Measurements from ENCODE around the gene NF2. TPM values are rescaled to one million over a fixed set of nuclear protein-coding genes. Genes with fewer than 3 reads are reported as not detected.
A peak's percentile ranks its signal among the peaks of the same experiment; 100 is the strongest.
"Not testable (repeated sequence)": the region's sequence is repeated elsewhere in the genome, so short reads cannot be mapped to it uniquely, and the experiment has no call there.

The NF2 gene
- total RNA-seq: 29.2 TPM

GRCh38 chr22:29603358-29604075 lies at the start of gene NF2:
Gene NF2, plus strand, starts transcription at chr22:29603633. Its CDS starts 366 bp downstream, at chr22:29603999.
- Histone ChIP-seq H3K9ac (ENCODE audit: low read depth in 1 of 3, low read length in 3 of 3) (peak within 1 kb of the TSS; percentile 94 to 97 (median 97)), H3K4me1 (ENCODE audit: control insufficient read depth in 3 of 3, insufficient read depth in 3 of 3, low read length in 3 of 3) (peaks cover 9 to 15% (median 13%) of the 10 kb centered on the region in 3 donors), H3K4me3 (ENCODE audit: low read length in 3 of 3) (peak within 1 kb of the TSS; percentile 89 to 94 (median 92)), H3K27me3 (ENCODE audit: control insufficient read depth in 3 of 3, insufficient read depth in 3 of 3, low read length in 3 of 3) (no peaks in the 10 kb centered on the region), H3K36me3 (ENCODE audit: control insufficient read depth in 3 of 3, insufficient read depth in 3 of 3, low read length in 3 of 3) (no peaks in the 10 kb centered on the region), H3K27ac (ENCODE audit: low read depth, low read length) (peak within 1 kb of the TSS; percentile 96), H3K9me3 (ENCODE audit: control insufficient read depth in 3 of 3, low read length in 3 of 3) (no peaks in the 10 kb centered on the region)

DNA sequence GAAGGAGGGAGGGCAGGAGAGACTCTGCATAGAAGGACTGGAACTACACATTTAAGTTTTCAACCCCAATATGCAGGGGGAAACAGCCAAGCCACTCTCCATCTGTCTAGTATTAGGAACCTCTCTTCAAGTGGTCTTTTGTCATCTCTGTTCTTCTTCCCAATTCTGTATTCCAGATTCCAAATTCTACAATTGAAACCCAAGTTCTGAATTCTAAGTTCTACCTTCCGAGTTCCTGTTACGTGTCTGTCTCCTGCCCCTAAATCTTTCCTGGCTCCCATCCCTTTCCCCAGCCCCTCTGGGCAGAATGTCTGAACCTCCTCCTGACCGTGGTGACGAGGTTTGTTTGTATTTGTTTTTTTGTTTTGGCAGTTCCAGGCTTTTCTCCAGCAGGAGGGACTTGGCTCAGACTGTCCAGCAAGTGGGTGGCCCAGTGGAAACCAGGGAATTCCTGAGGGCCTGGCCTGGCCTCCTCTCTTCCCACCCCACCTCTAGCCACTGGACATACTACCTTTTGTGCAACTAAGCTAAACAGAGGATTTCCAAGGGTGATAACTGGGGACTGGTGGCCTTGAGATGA lies 48.3 kb upstream of the NF2 start:
- Histone ChIP-seq H3K4me1 (ENCODE audit: control insufficient read depth in 3 of 3, insufficient read depth in 3 of 3, low read length in 3 of 3) (peaks cover 7 to 8% (median 7%) of the 10 kb centered on the region in 3 donors), H3K36me3 (ENCODE audit: control insufficient read depth in 3 of 3, insufficient read depth in 3 of 3, low read length in 3 of 3) (peaks cover 0 to 11% (median 2%) of the 10 kb centered on the region in 3 donors), H3K9ac (ENCODE audit: low read depth in 1 of 3, low read length in 3 of 3) (no peak overlapping the region), H3K27me3 (ENCODE audit: control insufficient read depth in 3 of 3, insufficient read depth in 3 of 3, low read length in 3 of 3) (no peaks in the 10 kb centered on the region), H3K27ac (ENCODE audit: low read depth, low read length) (no peak overlapping the region), H3K9me3 (ENCODE audit: control insufficient read depth in 3 of 3, low read length in 3 of 3) (no peaks in the 10 kb centered on the region), H3K4me3 (ENCODE audit: low read length in 3 of 3) (no peak overlapping the region)

DNA sequence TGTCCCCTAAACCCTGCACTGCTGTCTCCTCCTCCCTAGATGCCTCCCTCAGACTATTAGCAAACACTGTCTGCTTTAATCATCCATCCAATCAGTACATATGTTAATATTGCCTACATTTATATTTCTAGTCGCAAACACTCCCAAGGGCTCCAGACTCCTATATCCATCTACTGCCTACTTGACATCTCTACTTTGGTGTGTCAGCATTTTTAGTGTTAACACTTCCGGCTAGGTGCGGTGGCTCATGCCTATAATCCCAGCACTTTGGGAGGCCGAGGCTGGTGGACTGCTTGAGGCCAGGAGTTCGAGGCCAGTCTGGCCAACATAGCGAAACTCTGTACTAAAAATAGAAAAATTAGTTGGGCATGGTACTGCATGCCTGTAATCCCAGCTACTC lies 44.4 kb upstream of the NF2 start:
- Histone ChIP-seq H3K27ac (ENCODE audit: low read depth, low read length) (no peak overlapping the region), H3K27me3 (ENCODE audit: control insufficient read depth in 3 of 3, insufficient read depth in 3 of 3, low read length in 3 of 3) (no peaks in the 10 kb centered on the region), H3K36me3 (ENCODE audit: control insufficient read depth in 3 of 3, insufficient read depth in 3 of 3, low read length in 3 of 3) (peaks cover 0 to 20% (median 6%) of the 10 kb centered on the region in 3 donors), H3K9ac (ENCODE audit: low read depth in 1 of 3, low read length in 3 of 3) (no peak overlapping the region), H3K9me3 (ENCODE audit: control insufficient read depth in 3 of 3, low read length in 3 of 3) (no peaks in the 10 kb centered on the region), H3K4me3 (ENCODE audit: low read length in 3 of 3) (no peak overlapping the region), H3K4me1 (ENCODE audit: control insufficient read depth in 3 of 3, insufficient read depth in 3 of 3, low read length in 3 of 3) (peaks cover 5 to 6% (median 6%) of the 10 kb centered on the region in 3 donors)

DNA sequence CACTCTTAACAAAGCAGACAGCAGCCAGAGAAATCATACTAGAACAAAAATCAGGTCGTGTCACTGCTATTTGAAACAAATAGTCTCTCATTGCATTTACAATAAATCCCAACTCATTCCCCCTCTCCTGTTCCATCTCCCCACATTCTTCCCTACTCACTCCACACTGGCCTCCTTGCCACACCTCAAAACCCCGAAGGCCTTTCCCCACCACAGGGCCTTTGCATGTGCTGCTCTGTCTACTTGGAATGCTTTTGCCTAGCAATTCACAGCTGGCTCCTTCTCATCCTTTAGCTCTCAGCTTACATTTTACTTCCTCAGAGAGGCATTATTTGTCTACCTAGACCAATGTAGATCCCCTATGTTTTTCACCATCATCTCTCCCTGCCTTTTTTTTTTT lies 43.6 kb upstream of the NF2 start:
- H3K27ac ChIP-seq (ENCODE audit: low read depth, low read length): no peak overlapping the region
- peaks cover 0 to 20% (median 6%) of the 10 kb centered on the region in 3 donors for H3K36me3 ChIP-seq (ENCODE audit: control insufficient read depth in 3 of 3, insufficient read depth in 3 of 3, low read length in 3 of 3)
- H3K27me3 ChIP-seq (ENCODE audit: control insufficient read depth in 3 of 3, insufficient read depth in 3 of 3, low read length in 3 of 3): no peaks in the 10 kb centered on the region

GRCh38 chr22:29563652-29564460 lies 39.6 kb upstream of the NF2 start:
- Histone ChIP-seq H3K36me3 (ENCODE audit: control insufficient read depth in 3 of 3, insufficient read depth in 3 of 3, low read length in 3 of 3) (peaks cover 0 to 13% (median 6%) of the 10 kb centered on the region in 3 donors), H3K27ac (ENCODE audit: low read depth, low read length) (no peak overlapping the region), H3K27me3 (ENCODE audit: control insufficient read depth in 3 of 3, insufficient read depth in 3 of 3, low read length in 3 of 3) (no peaks in the 10 kb centered on the region), H3K9me3 (ENCODE audit: control insufficient read depth in 3 of 3, low read length in 3 of 3) (no peaks in the 10 kb centered on the region), H3K4me1 (ENCODE audit: control insufficient read depth in 3 of 3, insufficient read depth in 3 of 3, low read length in 3 of 3) (no peaks in the 10 kb centered on the region), H3K4me3 (ENCODE audit: low read length in 3 of 3) (no peak overlapping the region), H3K9ac (ENCODE audit: low read depth in 1 of 3, low read length in 3 of 3) (no peak overlapping the region)

More for the DNA sequence above, 43.6 kb upstream of the NF2 start:
- no peaks in the 10 kb centered on the region for H3K9me3 ChIP-seq (ENCODE audit: control insufficient read depth in 3 of 3, low read length in 3 of 3)
- no peak overlapping the region for H3K4me3 ChIP-seq (ENCODE audit: low read length in 3 of 3)
- H3K4me1 ChIP-seq (ENCODE audit: control insufficient read depth in 3 of 3, insufficient read depth in 3 of 3, low read length in 3 of 3): no peaks in the 10 kb centered on the region
- no peak overlapping the region for H3K9ac ChIP-seq (ENCODE audit: low read depth in 1 of 3, low read length in 3 of 3)

DNA sequence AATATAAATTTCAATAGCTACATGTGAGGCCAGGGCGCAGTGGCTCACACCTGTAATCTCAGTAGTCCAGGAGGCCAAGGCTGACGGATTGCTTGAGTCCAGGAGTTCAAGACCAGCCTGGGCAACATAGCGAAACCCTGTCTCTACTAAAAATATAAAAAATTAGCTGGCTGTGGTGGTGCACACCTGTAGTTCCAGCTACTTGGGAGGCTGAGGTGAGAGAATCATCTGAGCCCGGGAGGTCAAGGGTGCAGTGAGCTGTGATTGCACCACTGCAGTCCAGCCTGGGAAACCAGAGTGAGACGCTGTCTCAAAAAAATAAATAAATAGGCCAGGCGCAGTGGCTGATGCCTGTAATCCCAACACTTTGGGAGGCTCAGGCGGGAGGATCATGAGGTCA lies 36.9 kb upstream of the NF2 start:
- not testable (repeated sequence) for H3K36me3 ChIP-seq (ENCODE audit: control insufficient read depth in 3 of 3, insufficient read depth in 3 of 3, low read length in 3 of 3); H3K9me3 ChIP-seq (ENCODE audit: control insufficient read depth in 3 of 3, low read length in 3 of 3); H3K9ac ChIP-seq (ENCODE audit: low read depth in 1 of 3, low read length in 3 of 3); H3K27me3 ChIP-seq (ENCODE audit: control insufficient read depth in 3 of 3, insufficient read depth in 3 of 3, low read length in 3 of 3); H3K4me3 ChIP-seq (ENCODE audit: low read length in 3 of 3); H3K27ac ChIP-seq (ENCODE audit: low read depth, low read length); H3K4me1 ChIP-seq (ENCODE audit: control insufficient read depth in 3 of 3, insufficient read depth in 3 of 3, low read length in 3 of 3)

- Histone ChIP-seq H3K27ac (ENCODE audit: low read depth, low read length) (no peak overlapping the region), H3K9me3 (ENCODE audit: control insufficient read depth in 3 of 3, low read length in 3 of 3) (no peaks in the 10 kb centered on the region), H3K4me1 (ENCODE audit: control insufficient read depth in 3 of 3, insufficient read depth in 3 of 3, low read length in 3 of 3) (no peaks in the 10 kb centered on the region), H3K27me3 (ENCODE audit: control insufficient read depth in 3 of 3, insufficient read depth in 3 of 3, low read length in 3 of 3) (no peaks in the 10 kb centered on the region), H3K36me3 (ENCODE audit: control insufficient read depth in 3 of 3, insufficient read depth in 3 of 3, low read length in 3 of 3) (peaks cover 0 to 4% (median 0%) of the 10 kb centered on the region in 3 donors), H3K4me3 (ENCODE audit: low read length in 3 of 3) (no peak overlapping the region), H3K9ac (ENCODE audit: low read depth in 1 of 3, low read length in 3 of 3) (no peak overlapping the region)
Measured at GRCh38 chr22:29567338-29567737, 36.1 kb upstream of the NF2 start.

GRCh38 chr22:29569011-29569678 lies 34.3 kb upstream of the NF2 start:
- Histone ChIP-seq H3K27ac (ENCODE audit: low read depth, low read length) (no peak overlapping the region), H3K4me3 (ENCODE audit: low read length in 3 of 3) (no peak overlapping the region), H3K27me3 (ENCODE audit: control insufficient read depth in 3 of 3, insufficient read depth in 3 of 3, low read length in 3 of 3) (no peaks in the 10 kb centered on the region), H3K36me3 (ENCODE audit: control insufficient read depth in 3 of 3, insufficient read depth in 3 of 3, low read length in 3 of 3) (peaks cover 0 to 4% (median 0%) of the 10 kb centered on the region in 3 donors), H3K9me3 (ENCODE audit: control insufficient read depth in 3 of 3, low read length in 3 of 3) (no peaks in the 10 kb centered on the region), H3K4me1 (ENCODE audit: control insufficient read depth in 3 of 3, insufficient read depth in 3 of 3, low read length in 3 of 3) (no peaks in the 10 kb centered on the region), H3K9ac (ENCODE audit: low read depth in 1 of 3, low read length in 3 of 3) (no peak overlapping the region)

- Histone ChIP-seq H3K27me3 (ENCODE audit: control insufficient read depth in 3 of 3, insufficient read depth in 3 of 3, low read length in 3 of 3) (no peaks in the 10 kb centered on the region), H3K4me3 (ENCODE audit: low read length in 3 of 3) (no peak overlapping the region), H3K36me3 (ENCODE audit: control insufficient read depth in 3 of 3, insufficient read depth in 3 of 3, low read length in 3 of 3) (peaks cover 0 to 4% (median 0%) of the 10 kb centered on the region in 3 donors), H3K27ac (ENCODE audit: low read depth, low read length) (no peak overlapping the region), H3K9ac (ENCODE audit: low read depth in 1 of 3, low read length in 3 of 3) (no peak overlapping the region), H3K4me1 (ENCODE audit: control insufficient read depth in 3 of 3, insufficient read depth in 3 of 3, low read length in 3 of 3) (no peaks in the 10 kb centered on the region), H3K9me3 (ENCODE audit: control insufficient read depth in 3 of 3, low read length in 3 of 3) (no peaks in the 10 kb centered on the region)
Measured at GRCh38 chr22:29570456-29570855, 33.0 kb upstream of the NF2 start.
